IPS-NIHi11 (cell line): ENCODE data around the gene CLPSL1.
"Not testable (repeated sequence)": the region's sequence is repeated elsewhere in the genome, so short reads cannot be mapped to it uniquely, and the experiment has no call there.

Experiments
- DNase-seq: peaks from one replicate; pipeline ENCODE4 v3.0.0; 2012; ENCODE audit warnings: mixed read lengths, low spot score

The CLPSL1 gene

GRCh38 chr6:35780719-35781118, at the start of gene CLPSL1:
CLPSL1 (plus strand) TSS chr6:35781019; CDS start chr6:35781111, 92 bp downstream.
- no peak for DNase-seq

DNA sequence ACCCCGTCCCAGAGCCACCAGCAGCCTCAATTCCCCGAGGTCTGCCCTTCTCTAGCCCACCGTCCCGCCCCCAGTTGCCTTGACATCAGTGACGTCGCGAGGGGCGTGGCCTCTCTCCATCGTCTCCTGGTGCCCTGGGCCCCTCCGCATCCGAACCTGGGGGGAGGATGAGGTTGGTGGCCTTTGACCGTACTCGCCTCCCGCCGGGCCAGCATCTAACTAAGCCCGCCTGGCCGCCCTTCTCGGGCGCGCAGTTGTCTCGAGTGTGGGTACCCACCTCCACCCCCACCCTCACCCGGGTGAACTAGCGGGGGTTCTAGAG, 49.4 kb upstream of the CLPSL1 start:
- DNase-seq, result peak; percentile 91

GRCh38 chr6:35731736-35732532, 48.9 kb upstream of the CLPSL1 start:
- DNase-seq, result peak; percentile 89

- no peak for DNase-seq
Observed at GRCh38 chr6:35733633-35734032, 47.2 kb upstream of the CLPSL1 start.

GRCh38 chr6:35734319-35734718, 46.5 kb upstream of the CLPSL1 start:
- not testable (repeated sequence) for DNase-seq

- no peak for DNase-seq
Observed at GRCh38 chr6:35735452-35735851, 45.4 kb upstream of the CLPSL1 start.

DNA sequence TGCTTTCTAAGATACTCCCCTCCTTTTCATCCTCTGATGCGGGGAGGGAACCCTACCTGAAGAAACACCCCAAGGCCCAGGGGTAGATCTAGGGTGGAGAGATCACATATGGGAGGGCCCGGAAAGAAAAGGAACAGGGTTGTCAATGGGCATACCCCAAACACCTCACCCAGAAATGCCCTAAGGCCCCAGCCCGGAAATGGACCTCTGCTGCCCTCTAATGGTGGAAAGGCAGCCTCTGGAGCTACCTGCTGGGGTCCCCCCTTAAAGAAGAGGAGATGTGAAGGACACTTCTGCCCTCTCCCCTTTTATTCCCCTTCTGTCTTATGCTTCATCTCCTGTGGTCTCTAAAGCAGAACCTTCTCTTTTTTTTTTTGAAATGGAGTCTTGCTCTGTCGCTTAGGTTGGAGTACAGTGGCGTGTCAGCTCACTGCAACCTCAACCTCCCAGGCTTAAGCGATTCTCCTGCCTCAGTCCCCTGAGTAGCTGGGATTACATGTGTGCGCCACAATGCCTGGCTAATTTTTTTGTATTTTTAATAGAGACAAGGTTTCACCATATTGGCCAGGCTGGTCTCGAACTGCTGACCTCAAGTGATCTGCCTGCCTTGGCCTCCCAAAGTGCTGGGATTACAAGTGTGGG, 44.4 kb upstream of the CLPSL1 start:
- DNase-seq, result peak; percentile 75

- DNase-seq, result no peak
Observed at GRCh38 chr6:35736982-35737412, 43.8 kb upstream of the CLPSL1 start, which contains the start of gene ARMC12. ARMC12 (plus strand) TSS chr6:35737032; CDS start chr6:35737109, 77 bp downstream.

GRCh38 chr6:35737413-35738211, 43.2 kb upstream of the CLPSL1 start:
- peak; percentile 31 for DNase-seq

DNA sequence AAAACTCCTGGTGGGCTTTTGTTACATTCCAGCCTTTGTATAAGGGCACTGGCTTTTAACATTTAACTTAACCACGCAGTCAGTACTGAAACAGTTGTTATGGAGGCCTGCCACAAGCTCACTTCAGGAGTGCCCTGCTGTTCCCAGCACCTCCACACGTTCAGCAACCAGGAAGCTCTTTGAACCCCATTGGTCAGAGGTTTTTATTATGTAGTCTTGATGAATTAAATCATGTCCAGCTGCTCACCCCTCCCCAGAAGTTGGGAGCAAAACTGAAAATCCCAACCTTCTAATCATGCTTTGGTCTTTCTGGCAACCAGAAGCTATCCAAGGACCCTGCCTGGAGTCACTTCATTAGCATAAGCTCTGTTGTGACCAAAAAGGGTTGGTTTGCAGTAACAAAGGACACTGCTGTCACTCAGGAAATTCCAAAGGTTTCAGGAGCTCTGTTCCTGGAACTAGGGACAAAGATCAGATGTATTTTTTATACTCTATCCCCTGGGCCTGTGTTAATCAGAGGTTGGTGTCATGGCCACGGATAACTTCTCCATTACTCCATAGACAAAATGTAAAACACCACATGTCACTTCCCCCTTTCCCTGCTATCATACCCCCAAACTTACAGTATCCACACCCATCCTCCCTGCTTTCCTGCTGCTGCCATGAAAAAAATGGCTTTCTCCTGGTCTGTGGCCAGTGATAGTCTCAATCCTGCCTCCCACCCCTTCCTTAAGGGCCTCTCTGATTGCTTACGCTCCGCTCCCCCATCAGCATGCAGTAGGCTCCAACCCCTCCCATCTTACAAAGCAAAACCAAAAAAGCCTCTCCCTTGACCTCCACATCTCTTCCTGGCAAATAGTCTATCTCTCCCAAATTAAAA, 40.9 kb upstream of the CLPSL1 start:
- peak; percentile 42 for DNase-seq

DNA sequence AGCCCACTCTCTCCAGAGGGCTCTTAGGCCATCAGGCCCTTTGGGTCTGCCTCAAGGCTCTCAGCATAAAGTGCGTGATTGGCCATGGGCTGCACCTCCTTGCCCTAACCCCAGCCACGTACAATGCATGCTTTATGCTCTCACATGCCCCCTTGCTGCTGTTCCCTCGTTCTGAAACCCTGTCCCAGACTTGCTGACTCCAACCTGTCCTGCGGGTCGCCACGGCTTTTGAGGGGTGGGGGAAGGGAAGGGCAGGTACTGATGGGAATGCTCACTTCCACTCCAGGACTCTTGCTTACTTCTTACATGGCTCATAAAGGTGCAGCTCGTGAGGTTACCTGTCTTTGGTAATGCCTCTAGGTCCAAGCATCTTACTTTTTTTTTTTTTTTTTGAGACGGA, 38.0 kb upstream of the CLPSL1 start:
- peak; percentile 40 for DNase-seq

- no peak for DNase-seq
Observed at GRCh38 chr6:35745509-35745908, 35.3 kb upstream of the CLPSL1 start.

DNA sequence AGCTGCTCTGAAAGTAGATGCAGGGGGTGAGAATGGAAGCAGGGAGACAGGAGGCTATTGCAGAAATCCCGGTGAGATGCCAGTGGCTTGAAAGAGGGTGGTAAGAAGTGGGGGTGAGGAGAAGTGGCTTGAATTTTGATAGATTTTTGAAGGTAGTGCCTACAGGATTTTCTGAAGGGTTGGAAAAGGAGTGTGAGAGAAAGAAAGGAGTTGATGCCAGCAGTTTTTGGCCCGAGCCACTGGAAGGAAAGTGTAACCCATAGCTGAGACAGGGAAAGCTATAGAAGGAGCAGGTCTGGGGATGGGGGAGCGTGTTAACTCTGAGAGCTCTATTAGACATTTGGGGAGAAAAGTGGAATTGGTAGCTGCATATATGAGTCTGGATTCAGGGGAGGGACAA, 34.3 kb upstream of the CLPSL1 start:
- DNase-seq, result no peak

GRCh38 chr6:35747877-35748276, 32.9 kb upstream of the CLPSL1 start:
- DNase-seq, result no peak

DNA sequence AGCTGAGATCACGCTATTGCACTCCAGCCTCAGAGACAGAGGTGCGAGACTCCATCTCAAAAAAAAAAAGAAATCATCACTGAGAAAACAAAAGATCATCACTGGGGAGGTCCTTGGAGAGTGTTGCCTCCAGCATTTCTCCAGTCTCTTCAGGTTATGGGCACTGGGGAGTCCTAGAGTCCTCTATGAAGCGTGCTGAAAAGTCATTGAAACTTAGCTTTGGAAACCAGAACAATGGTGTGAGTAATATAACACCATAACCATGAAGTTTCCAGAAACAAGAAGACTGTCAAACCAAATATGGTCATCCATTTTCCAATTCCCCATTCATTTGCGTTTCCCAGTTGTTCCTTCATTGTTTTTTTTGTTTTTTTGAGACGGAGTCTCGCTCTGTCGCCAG, 30.3 kb upstream of the CLPSL1 start:
- no peak for DNase-seq

GRCh38 chr6:35751594-35751993, 29.2 kb upstream of the CLPSL1 start:
- no peak for DNase-seq

GRCh38 chr6:35752330-35752729, 28.5 kb upstream of the CLPSL1 start:
- DNase-seq, result no peak

GRCh38 chr6:35754452-35755277, 26.2 kb upstream of the CLPSL1 start:
- no peak for DNase-seq

DNA sequence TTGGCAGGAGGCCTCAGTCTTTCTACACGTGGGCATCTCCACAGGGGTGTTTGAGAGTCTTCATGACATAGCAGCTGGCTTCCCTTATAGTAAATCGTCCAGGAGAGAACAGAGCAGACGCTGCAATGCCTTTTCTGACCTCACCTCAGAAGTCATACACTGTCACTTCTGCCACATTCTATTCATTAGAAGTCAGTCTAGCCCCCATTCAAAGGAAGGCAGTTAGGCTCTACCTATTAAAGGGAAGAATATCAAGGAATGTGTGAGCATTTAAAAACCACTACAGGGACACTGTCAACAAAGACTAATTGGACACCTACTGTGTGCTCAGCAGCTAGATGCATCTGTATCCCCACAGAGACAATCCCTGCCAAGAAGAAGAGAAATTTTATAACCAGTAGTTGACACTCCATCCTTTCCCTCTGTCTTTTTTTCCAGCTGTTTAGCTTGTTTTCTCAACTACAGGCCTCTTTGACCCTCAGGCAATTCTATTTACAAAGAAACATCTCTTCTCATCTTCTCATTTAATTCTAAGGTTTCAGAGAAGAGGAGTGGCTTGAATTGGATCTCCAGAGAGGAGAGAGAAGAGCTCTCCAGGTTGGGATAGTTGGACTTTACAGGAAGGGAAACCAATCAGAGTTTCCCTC, 25.4 kb upstream of the CLPSL1 start:
- no peak for DNase-seq

- DNase-seq, result peak; percentile 55
Observed at GRCh38 chr6:35757456-35758123, 23.2 kb upstream of the CLPSL1 start.
